Peyer's patch (tissue), 4 donors: ENCODE results near the gene C5orf52. TPM values are rescaled to one million over a fixed set of nuclear protein-coding genes. Genes with fewer than 3 reads are reported as not detected.

Experiments used
- DNase-seq, 3 donors: peaks; one replicate each; pipeline ENCODE4 v3.0.0-alpha.2; 2017 to 2019
- H3K27ac ChIP-seq, 4 donors: fragments of 200-600 bp; sonication (generic); one replicate each; pipeline ENCODE4 v1.5.1; 2016 to 2019
- H3K27me3 ChIP-seq, 2 donors: fragments of 200-600 bp; sonication (generic); one replicate each; pipeline ENCODE4 v1.5.1; 2019
- H3K36me3 ChIP-seq, 3 donors: fragments of 200-600 bp; sonication (generic); one replicate each; pipeline ENCODE4 v1.5.1; 2016 to 2019
- H3K4me1 ChIP-seq, 4 donors: fragments of 200-600 bp; sonication (generic); one replicate each; pipeline ENCODE4 v1.5.1; 2016 to 2019
- H3K4me3 ChIP-seq, 4 donors: fragments of 200-600 bp; sonication (generic); 1 replicate in 3 of 4; 2 replicates in 1 of 4; pipeline ENCODE4 v1.5.1; 2016 to 2019; ENCODE audit warnings: mild to moderate bottlenecking in 1 of 4
- H3K9me3 ChIP-seq, 4 donors: fragments of 200-600 bp; sonication (generic); one replicate each; pipeline ENCODE4 v1.5.1; 2016 to 2019; ENCODE audit warnings: mild to moderate bottlenecking in 1 of 4
- POLR2A ChIP-seq, 2 donors: fragments of 450-650 bp; IDR thresholded peaks; one replicate each; pipeline ENCODE4 v1.5.1; 2017; ENCODE audit warnings: antibody characterized with exemption in 2 of 2, mild to moderate bottlenecking in 2 of 2, moderate library complexity in 2 of 2
- total RNA-seq, 4 donors: library from RNA; depleted of rRNA; stranded (reverse); fragments of >200 nt; gene quantifications; one replicate each; pipeline ENCODE4 v1.1.0, GENCODE V29; 2016
- TF ChIP-seq, protein P1 (sequence below), 6 experiments: fragments of 450-650 bp in 4 of 6; fragments of 200-600 bp in 2 of 6; sonication (generic) in 1 of 6; IDR thresholded peaks; one replicate each; pipeline ENCODE4 v1.5.1; 2017 to 2019; ENCODE audit warnings: antibody characterized with exemption in 6 of 6, mild to moderate bottlenecking in 3 of 6, moderate library complexity in 1 of 6

C5orf52 gene
- total RNA-seq, 4 donors from 2014 or later: 1.7 TPM; not detected in 3

DNA sequence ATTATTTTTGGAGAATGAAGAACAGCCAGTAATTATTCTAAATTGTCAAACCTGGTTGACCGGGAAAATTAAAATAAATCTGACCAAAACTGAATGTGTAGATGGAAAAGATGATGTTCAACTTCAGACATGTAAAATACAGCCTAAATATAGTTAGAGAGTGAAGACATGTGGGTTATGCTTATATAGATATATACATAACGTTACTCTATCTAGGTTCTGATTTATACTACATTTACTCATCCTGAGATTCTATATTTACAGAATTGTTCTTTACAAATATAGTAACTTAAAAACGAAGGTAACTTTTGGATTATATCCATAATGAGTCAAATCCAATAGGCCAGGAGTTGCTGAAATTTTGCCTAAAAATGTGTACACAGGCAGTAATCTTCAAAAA is 39.1 kb downstream of the C5orf52 start:
- Histone ChIP-seq H3K27ac (no peak overlapping the region), H3K4me3 (no peak overlapping the region), H3K27me3 (no peaks in the 10 kb centered on the region), H3K9me3 (no peaks in the 10 kb centered on the region), H3K36me3 (no peaks in the 10 kb centered on the region), H3K4me1 (no peaks in the 10 kb centered on the region)
- no peak for DNase-seq
- TF ChIP-seq POLR2A (IDR thresholded peaks at IDR 0.05): no peak
- TF ChIP-seq, protein P1, sequence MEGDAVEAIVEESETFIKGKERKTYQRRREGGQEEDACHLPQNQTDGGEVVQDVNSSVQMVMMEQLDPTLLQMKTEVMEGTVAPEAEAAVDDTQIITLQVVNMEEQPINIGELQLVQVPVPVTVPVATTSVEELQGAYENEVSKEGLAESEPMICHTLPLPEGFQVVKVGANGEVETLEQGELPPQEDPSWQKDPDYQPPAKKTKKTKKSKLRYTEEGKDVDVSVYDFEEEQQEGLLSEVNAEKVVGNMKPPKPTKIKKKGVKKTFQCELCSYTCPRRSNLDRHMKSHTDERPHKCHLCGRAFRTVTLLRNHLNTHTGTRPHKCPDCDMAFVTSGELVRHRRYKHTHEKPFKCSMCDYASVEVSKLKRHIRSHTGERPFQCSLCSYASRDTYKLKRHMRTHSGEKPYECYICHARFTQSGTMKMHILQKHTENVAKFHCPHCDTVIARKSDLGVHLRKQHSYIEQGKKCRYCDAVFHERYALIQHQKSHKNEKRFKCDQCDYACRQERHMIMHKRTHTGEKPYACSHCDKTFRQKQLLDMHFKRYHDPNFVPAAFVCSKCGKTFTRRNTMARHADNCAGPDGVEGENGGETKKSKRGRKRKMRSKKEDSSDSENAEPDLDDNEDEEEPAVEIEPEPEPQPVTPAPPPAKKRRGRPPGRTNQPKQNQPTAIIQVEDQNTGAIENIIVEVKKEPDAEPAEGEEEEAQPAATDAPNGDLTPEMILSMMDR (IDR thresholded peaks at IDR 0.05): no peak

DNA sequence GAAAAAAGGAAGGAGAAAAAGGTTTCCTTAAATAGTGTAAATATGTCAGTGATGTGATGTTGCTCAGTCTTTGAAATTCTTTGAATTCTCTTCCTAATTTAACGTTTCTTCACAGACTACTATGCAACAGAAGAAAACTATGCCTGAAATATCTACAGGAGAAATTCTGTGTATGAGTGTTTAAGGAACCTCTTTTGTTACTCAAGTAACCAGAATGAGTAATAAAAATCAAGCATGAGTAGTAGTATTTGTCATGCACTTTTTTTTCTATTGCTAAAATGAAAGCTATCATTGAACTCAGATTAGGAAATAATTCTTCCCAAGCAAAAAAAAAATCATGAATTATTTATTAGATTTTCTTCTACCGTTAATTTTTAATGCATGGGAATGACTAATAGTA is 39.5 kb downstream of the C5orf52 start:
- H3K27me3 ChIP-seq: no peaks in the 10 kb centered on the region
- no peak for DNase-seq
- TF ChIP-seq, protein P1 (IDR thresholded peaks at IDR 0.05): no peak
- no peak for TF ChIP-seq POLR2A (IDR thresholded peaks at IDR 0.05)
- H3K36me3 ChIP-seq: no peaks in the 10 kb centered on the region
- no peaks in the 10 kb centered on the region for H3K4me1 ChIP-seq
- H3K27ac ChIP-seq: no peak overlapping the region
- no peaks in the 10 kb centered on the region for H3K9me3 ChIP-seq
- no peak overlapping the region for H3K4me3 ChIP-seq

DNA sequence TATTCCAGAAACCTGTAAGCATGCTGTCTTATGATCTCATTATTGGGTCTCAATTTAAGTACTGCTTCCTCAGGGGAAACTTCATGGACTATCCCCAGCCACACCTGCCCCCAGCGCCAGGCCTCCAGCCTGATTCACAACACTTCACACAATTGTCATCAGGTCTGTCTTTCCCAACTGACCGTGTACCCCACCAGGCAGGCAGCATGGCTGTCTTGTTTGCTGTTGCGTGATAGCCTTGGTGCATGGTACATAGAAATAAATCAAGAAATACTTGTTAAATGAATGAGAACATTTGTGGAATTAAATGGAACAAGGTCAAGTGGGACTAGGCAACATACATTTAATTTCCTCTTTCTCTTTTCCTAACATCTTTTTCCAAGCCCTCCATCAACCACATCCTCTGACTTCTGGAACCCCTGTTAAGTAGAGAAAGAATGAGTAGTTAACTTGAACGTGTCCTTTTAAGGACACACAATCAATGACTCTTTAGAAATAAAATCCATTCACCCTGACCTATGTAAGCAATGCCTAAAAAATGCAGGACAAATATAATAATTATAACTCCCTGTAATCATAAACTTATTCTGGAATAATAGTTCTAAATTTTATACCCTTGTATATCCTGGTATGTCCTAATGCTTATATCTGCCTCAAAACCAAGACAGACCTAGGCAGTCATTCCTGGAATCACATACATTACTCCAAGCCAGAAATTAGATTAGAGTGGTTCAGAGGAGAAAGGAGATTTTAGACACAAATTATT is 42.7 kb downstream of the C5orf52 start:
- no peaks in the 10 kb centered on the region for H3K4me1 ChIP-seq
- DNase-seq: no peak
- H3K27me3 ChIP-seq: no peaks in the 10 kb centered on the region
- H3K4me3 ChIP-seq: no peak overlapping the region
- no peak for TF ChIP-seq POLR2A (IDR thresholded peaks at IDR 0.05)
- TF ChIP-seq, protein P1 (IDR thresholded peaks at IDR 0.05): no peak
- no peaks in the 10 kb centered on the region for H3K9me3 ChIP-seq
- no peaks in the 10 kb centered on the region for H3K36me3 ChIP-seq
- H3K27ac ChIP-seq: no peak overlapping the region

DNA sequence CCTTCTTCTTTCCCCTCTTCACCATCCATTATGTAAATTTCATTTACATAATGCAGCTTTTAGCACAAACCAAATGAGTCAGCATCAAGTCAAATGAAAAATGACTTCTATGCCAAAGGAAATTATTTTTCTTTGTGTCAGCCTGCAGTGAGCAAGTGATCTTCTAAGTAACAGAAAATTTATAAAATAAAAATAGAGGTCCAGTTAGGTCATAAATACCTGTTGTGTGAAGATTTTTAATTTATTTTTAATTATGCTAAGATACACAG is 43.2 kb downstream of the C5orf52 start:
- no peaks in the 10 kb centered on the region for H3K27me3 ChIP-seq
- H3K27ac ChIP-seq: no peak overlapping the region
- H3K4me3 ChIP-seq: no peak overlapping the region
- H3K36me3 ChIP-seq: no peaks in the 10 kb centered on the region
- no peak for DNase-seq
- TF ChIP-seq POLR2A (IDR thresholded peaks at IDR 0.05): no peak
- TF ChIP-seq, protein P1 (IDR thresholded peaks at IDR 0.05): no peak
- H3K4me1 ChIP-seq: no peaks in the 10 kb centered on the region
- H3K9me3 ChIP-seq: no peaks in the 10 kb centered on the region

DNA sequence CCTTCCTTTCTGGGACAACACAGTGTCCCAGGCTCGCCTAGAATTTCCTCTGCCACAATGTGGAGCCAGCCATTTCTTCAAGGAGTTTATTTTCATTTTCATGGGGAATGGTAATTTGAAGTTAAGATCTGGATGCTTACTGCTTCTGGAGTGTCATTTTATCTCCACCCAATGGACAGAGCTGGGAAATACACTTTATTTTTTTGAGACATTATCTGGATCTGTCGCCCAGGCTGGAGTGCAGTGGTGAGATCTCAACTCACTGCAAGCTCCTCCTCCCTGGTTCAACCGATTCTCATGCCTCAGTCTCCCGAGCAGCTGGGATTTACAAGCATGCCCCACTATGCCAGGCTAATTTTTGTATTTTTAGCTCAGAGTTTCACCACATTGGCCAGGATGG is 47.2 kb downstream of the C5orf52 start:
- no peaks in the 10 kb centered on the region for H3K27me3 ChIP-seq
- DNase-seq: no peak
- no peak overlapping the region for H3K4me3 ChIP-seq
- no peaks in the 10 kb centered on the region for H3K4me1 ChIP-seq
- H3K27ac ChIP-seq: no peak overlapping the region
- TF ChIP-seq, protein P1 (IDR thresholded peaks at IDR 0.05): peak; percentile 8 to 86 (median 74)
- TF ChIP-seq POLR2A (IDR thresholded peaks at IDR 0.05): no peak
- no peaks in the 10 kb centered on the region for H3K36me3 ChIP-seq
- H3K9me3 ChIP-seq: no peaks in the 10 kb centered on the region

DNA sequence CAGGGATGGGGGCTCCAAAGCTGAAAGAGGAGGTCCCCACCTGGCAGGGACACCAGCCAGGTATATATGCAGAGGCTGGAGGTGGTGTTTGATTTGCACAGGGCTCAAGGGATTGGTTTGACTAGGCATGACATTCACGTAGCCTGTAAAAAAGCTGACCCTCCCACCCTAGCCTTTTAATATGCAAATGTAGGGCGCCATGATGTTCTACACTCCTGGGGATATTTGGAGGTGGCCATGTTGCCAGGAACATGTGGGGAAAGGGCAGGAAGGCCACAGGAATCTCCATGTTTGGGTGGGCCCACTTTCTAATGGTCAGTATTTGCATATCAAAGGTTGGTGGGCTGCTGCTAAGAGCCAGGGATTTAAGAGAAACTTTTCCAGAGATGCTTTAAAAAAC is 47.9 kb downstream of the C5orf52 start:
- no peaks in the 10 kb centered on the region for H3K27me3 ChIP-seq
- TF ChIP-seq, protein P1 (IDR thresholded peaks at IDR 0.05): no peak
- no peak for TF ChIP-seq POLR2A (IDR thresholded peaks at IDR 0.05)
- H3K4me1 ChIP-seq: no peaks in the 10 kb centered on the region
- H3K36me3 ChIP-seq: no peaks in the 10 kb centered on the region
- H3K9me3 ChIP-seq: no peaks in the 10 kb centered on the region
- no peak overlapping the region for H3K4me3 ChIP-seq
- DNase-seq: no peak
- H3K27ac ChIP-seq: no peak overlapping the region
